Stimulated activated CD4-positive, alpha-beta T cell treated with anti-CD3 and anti-CD28 coated beads, Interleukin-1b, Interleukin-23, amount 100 ng/mL, for 1 hour (primary cell): ENCODE results near the gene PARN.
"Not testable (repeated sequence)": the region's sequence is repeated elsewhere in the genome, so short reads cannot be mapped to it uniquely, and the experiment has no call there.

Experiments
- DNase-seq, 2 donors: peaks; one replicate each; pipeline ENCODE4 v3.0.0-alpha.2; 2020; ENCODE audit warnings: low read depth in 2 of 2

The PARN gene

DNA sequence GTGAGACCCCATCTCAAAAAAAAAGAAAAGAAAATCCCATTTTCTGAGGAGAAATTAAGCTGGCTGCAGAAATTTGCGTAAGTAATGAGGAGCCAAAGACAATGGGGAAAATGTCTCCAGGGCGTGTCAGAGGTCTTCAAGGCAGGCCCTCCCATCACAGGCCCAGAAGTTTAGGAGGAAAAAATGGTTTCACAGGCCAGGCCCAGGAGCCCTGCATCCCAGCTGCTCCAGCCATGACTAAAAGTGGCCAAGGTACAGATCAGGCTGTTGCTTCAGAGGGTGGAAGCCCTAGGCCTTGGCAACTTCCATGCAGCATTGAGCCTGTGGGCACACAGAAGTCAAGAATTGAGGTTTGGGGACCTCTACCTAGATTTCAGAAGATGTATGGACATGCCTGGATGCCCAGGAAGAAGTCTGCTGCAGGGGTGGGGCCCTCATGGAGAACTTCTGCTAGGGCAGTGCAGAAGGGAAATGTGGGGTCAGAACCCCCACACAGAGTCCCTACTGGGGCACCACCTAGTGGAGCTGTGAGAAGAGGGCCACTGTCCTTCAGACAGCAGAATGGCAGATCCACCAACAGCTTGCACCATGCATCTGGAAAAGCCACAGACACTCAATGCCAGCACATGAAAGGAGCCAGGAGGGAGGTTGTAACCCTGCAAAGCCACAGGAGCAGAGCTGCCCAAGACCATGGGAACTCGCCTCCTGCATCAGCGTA is 55.2 kb downstream of the PARN start:
- DNase-seq, result not testable (repeated sequence)

DNA sequence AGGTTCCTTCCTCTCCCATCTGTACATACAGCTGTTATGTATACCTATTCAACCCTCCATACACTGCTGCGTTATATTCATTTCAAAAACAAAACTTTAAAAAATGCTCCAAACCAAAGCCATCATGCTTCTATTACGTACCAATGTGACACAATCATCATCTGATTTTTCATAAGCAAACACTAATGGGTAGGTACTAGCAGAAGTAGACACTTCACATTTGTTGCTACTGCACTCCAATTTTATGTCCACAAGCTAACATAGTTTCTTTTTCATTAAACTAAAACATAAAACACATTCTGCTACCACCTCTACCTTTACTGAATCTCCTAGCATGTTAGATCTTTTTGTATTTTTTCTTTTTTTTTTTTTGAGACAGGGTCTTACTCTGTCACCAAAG is 57.5 kb downstream of the PARN start:
- no peak for DNase-seq

DNA sequence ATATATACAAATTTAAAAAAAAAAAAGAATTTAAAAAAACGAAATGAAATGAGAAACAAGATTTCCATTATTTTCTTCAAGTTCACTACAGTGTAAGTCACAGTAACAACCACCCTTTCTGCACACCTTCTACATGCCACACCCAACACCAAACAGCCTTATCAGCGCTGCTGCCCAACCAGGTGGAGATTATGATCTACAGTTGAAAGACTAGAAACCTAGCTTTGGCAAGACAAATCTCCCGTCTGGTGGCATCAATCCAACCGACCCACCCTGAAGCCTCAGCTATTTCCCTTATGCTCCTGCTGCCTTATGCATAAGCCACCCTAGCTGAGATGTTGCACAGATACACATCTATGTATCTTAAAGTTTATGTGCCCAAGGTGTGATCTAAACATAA is 60.8 kb downstream of the PARN start:
- no peak for DNase-seq

DNA sequence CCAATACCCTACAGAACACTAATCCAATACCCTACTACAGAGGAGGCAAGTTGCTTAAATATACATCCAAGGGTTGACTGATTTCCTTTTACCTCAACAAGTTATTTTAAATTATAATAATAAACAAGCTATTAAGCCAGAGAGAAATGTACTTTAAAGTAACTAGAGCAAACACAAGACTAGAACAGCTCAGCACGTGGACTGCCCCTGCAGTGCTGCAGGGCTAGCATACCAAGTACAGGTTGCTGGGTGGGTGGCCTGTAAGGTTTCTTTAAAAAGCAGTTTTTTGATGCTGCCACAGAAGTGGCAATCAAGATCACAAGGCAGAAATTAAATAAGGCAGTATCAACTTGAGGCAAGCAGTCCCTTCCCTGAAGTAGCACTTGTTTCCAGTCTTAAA is 63.5 kb downstream of the PARN start:
- no peak for DNase-seq

DNA sequence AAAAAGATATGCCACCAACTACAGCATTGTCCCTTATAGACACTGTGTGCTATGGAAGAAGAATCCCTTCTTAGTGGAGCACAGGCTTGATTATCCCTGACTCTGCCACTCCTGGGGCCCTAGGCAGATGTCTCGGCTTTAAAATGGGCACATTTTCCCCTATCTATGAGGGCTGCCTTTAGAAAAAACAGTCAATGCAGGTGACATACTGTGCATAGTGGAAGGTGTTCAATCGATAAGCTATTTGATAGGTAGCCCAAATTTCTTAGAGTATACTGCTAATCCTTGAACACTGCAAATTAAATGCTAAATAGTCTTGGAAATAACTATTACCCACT is 64.4 kb downstream of the PARN start:
- no peak for DNase-seq

DNA sequence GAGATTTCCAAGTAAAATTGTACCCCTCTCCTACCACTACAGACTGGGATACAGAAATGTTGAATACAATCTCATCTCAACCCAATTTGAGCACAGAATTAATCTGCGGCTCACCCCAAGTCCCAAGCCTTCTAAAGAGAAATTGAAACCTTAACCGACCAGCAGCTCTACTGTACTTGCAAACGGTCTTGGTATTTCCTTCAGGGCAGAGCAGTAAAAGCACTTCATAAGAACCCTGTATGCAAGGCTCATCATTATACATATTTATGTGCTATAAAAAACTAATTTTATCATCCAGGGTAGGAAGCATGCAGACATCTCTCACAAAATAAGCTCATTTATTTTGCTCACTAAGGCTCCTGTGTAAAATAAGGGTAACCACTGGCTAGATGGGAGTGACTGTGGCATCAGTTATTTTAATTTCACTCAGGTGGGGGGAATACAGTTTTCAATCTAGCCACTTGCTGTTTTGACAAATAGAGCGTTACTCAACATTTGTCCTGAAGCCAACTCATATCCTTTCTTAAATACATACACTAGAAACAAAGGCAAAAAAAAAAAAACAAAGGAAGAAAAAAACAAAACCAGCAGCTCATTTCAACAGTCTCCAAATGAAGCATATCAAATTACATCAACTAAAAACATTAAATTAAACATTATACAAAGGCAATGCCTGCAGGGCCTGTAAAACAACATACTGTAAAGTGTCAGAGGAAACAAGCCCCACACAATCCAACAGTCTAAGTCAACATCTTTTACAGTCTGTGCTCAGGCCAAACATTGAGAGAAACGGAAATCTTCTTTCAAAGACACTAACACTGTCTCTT is 65.0 kb downstream of the PARN start:
- no peak for DNase-seq

DNA sequence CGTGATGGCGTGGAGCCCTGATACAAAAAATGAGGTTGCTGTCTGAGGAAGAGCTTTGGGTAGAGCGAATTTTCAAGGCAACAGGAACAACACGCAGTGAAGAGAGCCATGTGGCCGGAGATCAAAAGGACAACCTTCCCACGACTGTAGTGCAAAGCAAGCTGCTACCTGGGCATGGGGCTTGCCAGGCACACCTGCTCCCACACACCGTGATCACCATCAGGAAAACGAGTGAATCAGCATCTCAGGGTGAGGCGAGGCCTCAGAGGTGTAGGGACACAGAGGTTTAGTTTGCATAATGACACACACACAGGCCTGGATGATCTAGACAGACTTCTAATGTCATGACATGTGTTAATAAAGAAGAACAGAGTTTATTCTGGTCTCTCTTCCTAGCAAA is 65.7 kb downstream of the PARN start:
- DNase-seq, result no peak

DNA sequence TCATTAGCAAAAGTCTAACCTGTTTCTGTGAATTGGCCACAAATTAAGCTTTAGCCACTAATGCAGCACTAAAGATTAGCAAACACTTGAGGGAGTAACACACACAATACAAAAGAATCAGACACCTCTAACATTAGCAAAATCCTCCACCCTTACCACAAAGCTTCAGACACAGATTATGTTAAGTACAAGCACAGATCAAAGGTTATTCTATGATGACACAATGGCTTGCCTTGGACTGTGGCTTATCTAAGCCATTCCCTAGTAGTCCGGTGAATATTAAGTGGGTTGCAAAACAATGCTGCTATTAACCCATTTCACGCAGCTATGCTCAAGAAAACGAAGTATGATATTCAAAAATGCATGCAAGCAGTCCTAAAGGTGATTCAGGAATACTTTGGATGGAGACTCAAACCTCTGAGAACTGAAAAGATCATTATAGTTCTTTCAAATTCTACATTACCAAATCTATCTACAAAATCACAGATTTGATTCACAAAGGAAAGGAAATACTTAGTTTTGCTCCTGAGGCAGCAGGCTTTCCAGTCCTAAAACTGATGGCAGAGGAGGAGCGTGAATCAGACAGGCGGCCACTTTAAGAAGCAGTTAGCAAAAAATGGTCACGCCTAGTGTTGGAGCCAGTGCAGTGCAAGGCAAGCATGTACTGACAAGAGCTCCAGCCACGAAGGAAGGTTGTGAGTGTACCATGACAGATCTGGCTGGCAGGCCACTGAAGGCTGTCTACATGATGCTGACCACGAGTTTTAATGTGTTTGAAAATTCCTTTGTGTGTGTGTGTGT is 67.2 kb downstream of the PARN start:
- no peak for DNase-seq

DNA sequence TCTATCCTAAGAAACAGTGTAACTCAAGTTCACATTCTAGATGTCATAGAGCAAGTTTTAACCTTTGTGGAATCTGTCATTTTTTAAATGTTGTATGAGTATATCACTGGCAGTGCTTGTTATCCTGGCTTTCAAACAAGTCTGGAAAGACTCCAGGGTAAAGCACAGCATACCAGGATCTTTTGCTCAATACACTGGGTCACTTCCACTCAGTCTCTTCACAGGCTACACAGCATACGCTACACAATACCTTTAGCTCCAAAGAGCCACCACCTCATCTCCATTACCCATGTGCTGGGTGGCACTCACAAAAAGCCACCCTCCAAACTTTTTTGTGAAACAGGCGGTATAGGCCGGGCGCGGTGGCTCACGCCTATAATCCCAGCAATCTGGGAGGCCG is 69.5 kb downstream of the PARN start:
- no peak for DNase-seq

DNA sequence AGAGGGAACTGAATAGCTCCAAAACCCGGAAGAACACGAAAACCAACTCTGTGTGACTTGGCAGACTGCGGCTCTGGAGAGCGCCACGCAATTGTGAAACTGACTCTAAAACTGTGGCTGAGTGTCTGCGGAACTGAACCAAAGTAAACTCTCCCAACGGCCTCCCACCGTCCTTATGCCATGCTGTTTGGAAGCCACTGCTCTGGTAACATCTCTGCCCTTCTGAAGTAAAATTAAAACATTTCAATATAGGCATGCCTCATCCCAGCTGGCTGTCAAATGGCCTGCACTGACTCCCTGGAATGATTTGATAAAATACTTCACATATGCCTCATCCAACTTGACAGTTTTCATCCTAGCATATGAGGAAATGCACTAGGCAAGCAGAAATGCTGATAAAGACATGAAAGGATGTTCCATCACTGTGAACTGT is 70.2 kb downstream of the PARN start:
- DNase-seq, result no peak

DNA sequence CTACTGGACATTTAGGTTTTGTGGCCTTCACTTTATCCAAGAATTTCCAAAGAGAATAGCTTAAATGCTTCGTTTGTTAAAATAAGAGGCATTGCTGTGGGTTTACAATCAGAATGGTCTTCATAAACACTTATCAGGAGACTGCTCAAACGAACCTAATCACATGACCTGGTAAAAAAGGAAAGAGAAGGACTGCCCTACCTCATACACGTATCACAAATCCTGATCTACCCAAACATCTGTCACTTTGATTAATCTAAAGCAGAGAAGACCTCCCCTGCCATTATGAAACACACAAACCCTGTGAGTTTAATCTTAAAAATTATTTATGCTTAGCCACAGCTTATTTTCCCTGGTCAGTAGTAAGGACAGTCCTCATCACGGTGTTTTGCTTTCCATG is 76.6 kb downstream of the PARN start:
- DNase-seq, result no peak

DNA sequence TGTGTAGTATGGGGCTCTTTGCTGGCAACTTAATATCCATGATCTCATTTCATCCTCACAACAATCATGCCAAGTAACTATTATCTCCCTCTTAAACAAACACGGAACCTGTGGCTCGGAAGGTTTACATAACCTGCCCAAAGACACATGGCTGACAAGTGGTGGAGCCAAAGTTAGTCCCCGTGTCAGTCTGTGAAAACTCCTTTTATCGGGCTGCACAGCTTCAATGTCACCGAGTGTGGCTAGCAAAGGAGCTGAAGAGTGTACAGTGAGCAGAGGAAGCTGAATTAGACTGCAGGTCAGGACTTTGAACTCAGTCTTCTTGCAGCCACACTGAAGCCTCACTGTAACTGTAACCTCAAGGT is 80.3 kb downstream of the PARN start:
- no peak for DNase-seq

DNA sequence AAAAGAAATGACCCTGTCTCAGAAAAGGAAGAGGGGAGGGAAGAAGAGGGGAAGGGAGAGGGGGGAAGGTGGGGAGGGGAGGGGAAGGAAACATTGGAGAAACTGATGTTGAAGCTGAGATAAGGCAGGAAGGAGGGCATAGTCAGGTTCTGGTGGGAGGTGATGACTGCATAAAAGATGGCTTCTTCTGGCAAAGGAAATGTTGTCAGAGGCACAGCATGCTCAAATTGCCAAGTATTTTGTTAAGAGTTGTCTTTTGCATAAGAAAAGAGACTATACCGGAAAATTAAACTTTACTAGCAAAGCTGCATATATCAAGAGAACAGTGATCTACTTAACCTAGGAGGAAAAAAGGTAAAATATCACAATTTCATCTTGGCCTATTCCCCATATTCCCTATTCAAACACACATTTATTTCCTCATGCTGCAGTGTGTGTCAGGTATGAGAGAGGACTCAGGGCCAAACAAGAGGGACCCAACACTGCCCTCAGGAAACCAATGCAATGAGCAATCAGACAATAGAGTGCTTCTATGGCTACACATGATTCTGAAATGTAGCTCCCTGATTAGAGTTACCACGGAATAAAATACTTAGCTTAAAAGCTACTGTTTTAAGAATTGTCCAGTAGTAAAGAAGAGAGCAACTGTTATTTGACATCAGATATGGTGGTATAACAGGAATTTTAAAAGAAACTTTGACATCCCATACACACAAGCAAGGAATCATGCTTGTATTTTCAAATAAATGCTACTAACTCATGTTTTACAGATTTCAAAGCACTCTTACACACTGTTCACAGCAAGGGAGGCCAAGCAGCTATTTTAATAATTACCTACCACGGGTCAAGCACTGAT is 80.9 kb downstream of the PARN start:
- no peak for DNase-seq

DNA sequence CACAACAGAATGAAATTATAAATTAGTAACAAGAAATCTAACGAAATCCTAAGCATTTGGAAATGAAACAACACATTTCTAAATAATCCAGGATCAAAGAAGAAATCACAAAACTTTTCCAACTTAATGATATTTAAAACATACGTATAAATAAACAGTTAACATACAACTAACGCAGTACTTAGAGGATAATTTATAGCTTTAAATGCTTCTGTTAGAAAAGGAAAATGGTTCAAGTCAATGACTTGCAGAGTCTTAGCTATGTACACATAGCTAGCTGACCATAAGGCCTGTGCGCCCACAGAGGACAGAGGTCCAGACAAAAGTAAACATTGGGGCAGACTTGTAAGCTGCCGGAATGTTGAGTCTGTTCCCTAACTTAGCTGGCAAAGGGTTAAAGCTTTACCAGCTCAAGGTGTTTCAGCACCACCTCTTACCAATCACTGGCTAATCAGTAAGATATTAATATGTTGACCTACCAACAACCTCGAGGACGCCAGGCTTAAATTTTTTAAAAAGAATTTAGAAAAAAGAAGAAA is 84.6 kb downstream of the PARN start:
- DNase-seq, result no peak

DNA sequence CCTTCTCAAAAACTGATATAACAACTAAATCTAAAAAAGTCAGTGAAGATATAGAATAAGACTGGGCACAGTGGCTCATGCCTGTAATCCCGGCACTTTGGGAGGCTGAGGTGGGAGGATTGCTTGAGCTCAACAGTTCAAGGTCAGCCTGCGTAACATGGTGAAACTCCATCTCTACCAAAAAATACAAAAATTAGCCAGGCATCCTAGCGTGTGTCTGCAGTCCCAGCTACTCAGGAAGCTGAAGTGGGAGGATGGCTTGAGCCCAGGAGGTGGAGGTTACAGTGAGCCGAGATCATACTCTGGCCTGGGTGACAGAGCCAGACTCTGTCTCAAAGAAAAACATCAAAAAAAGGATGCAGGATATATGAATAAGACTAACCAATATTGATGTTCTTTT is 85.2 kb downstream of the PARN start:
- DNase-seq, result not testable (repeated sequence)

DNA sequence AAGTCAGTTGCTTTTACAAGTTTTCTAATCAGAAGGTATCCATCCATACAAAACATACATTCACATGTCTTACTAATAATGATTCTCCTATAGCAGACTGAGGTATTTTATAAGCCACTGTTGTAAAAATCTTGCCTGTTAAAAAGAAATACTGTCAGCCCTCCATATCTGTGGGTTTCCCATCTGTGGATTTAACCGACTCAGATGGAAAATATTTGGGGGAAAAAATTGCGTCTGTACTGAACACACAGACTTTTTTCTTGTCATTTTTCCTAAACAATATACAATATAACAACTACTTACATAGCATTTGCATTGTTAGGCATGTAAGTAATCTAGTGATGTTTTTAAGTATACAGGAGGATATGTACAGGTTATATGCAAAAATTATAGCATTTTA is 90.4 kb downstream of the PARN start:
- no peak for DNase-seq

DNA sequence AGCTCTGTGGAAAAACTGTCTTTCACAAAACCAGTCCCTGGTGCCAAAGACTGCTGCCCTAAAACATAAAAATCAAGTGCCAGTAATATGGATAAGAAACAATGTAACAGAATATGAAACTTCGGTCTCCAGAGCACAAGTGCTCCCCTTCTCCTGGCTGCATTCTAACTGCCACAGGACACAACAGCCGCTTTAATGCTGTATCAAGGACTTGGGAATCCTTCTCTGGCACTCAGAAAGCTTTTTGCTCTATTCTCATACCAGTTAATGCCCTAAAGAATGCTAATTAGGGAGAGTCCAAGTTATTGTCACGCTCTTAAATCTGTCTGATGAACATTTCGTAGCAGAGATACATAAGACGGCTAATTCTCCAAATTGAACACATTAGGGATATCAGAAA is 90.9 kb downstream of the PARN start:
- no peak for DNase-seq

DNA sequence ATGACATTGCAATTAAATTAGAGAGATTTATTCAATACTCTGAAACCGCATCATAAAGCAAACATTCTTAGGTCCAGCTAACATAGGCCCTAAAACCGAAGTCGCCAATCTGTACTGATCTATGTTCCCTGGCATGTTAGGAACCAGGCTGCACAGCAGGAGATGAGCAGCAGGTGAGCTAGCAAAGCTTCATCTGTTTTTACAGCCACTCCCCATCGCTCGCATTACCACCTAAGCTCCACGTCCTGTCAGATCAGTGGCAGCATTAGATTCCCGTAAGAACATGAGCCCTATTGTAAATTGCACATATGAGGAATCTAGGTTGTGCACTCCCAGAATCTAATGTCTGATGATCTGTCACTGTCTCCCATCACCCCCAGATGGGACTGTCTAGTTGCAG is 91.5 kb downstream of the PARN start:
- DNase-seq, result no peak

DNA sequence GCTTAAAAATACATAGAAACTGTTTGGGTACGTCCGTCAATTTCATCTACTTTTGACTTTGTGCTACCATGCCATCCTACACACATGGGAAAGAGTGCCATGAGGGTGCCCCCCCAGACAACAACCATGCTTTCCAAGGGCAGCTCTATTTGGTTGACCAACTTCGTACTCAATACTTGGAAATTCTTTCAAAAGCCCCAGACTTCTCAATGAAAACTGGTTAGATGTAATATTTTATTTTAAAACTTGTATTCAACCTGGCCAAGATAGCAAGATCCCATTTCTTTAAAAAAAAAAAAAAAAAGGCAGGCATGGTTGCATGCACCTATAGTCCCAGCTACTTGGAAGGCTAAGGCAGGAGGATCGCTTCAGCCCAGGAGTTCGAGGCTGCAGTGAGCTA is 98.4 kb downstream of the PARN start:
- DNase-seq, result no peak

DNA sequence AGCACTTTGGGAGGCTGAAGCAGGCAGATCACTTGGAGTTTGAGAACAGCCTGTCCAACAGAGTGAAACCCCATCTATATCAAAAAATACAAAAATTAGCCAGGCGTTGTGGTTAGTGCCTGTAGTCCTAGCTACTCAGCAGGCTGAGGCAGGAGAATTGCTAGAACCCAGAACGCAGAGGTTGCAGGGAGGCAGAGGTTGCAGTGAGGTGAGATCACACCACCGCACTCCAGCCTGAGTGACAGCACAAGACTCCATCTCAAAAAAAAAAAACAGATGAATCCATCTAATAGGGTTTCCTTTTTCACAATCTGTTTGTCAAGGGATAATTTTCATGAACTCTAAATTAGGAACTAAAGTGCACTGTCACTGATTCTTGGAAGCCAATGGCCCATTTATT is 99.0 kb downstream of the PARN start:
- no peak for DNase-seq

DNA sequence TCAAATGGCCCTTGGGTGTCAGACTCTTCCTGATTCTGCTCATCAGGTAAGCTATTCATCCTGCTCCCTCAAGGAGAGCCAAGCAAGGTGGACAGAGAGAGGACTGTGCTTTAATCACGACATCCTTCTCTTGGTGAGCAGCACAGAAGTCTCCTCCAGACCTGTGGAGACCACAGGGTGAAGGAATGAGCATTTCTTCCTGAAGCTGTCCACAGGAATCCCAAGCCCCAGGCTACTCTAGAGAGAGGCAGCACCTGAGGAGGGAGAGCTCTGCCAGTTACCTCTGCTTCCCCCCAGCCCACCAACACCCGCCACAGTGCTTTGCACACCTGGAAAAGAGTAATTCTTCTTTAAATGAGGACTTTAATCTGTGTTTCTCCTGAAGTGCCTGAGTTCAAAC is 100.0 kb downstream of the PARN start:
- DNase-seq, result no peak
